ENCODE data around the gene TMEM174. TPM values are rescaled to one million over a fixed set of nuclear protein-coding genes. Genes with fewer than 3 reads are reported as not detected.

TMEM174 gene, protein sequence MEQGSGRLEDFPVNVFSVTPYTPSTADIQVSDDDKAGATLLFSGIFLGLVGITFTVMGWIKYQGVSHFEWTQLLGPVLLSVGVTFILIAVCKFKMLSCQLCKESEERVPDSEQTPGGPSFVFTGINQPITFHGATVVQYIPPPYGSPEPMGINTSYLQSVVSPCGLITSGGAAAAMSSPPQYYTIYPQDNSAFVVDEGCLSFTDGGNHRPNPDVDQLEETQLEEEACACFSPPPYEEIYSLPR
- under 1 TPM in 1 of 8 experiments, not detected in 7; 0.33 TPM for total RNA-seq

DNA sequence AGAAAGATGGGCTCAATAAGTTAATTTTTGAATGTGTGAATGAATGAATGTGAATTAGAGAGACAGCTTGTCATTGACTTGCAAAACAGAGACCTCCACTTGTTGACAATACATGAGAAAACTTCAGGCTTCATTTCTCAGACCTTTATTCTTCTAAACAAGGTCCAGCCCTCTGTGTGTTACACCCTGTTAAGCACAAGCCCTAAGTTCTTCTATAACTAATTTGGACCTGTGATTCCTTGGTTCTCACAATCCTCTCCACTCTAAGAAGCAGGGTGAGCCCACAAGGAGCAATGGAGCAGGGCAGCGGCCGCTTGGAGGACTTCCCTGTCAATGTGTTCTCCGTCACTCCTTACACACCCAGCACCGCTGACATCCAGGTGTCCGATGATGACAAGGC lies at the start of gene TMEM174:
Gene TMEM174, plus strand, starts transcription at position 243 of the 400 bp plus-strand sequence. Its CDS starts 51 bp downstream, at position 294.
- no peaks in the 10 kb centered on the region for H3K4me1 ChIP-seq (replicated peaks in 1 of 2)
- ATAC-seq (replicated peaks in 6 of 8) = no peak
- in situ Hi-C loops (cut with MboI; ENCODE audit: low pct_unique_long_range_greater_than_20kb in 2 of 9, low sequenced_read_pairs in 9 of 9, unreplicated experiment in 9 of 9) = no loop called here
- no peak within 1 kb of the TSS for H3K27ac ChIP-seq
- WGBS, 10 experiments = 40 to 100% (median 93%) methylated on average over 1 to 5 of the region's 5 CpGs; no CpG with 5 or more reads in 5 of the 10 experiments
- H3K4me3 ChIP-seq = no peak within 1 kb of the TSS

DNA sequence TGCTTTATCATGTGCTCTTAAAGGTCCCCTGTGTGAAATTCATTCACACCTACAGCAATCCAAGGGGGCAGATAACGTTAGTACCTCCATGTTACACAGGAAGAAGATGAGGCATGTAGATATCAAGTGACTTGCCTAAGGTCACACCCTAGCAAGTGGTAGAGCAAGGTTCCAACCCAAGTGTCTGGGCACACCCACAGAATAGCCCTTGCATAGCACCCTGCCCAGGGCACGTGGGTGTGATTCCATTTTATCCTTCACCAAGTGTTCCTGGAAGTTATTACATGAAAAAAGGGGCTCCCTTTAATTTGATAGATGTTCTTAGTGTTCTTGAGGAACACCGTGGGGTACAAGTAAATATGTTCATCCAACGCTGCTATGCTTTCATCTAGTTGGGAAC lies 47.7 kb upstream of the TMEM174 start:
- 0 to 90% (median 67%) methylated on average over 1 to 3 of the region's 4 CpGs; no CpG with 5 or more reads in 3 of the 10 experiments for WGBS, 10 experiments

DNA sequence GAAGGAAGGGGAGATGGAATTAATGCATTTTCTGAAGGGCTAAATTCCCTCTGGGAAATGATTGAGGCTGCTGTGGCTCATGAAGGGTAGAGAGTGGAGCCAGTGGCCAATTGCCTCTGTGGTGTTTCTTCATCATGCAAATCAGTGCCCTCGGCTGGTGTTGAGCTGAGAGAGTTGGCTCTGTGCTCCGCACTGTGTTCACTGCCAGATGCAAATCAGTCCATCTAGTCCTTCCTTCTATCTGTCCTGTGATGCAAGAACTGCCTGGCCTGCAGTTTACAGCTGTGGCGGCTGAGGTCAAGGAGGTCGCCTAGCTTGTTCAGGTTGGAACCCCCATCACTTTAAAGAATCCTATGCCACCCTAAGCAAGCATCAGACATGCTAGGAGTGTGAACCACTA lies 46.6 kb upstream of the TMEM174 start:
- Histone ChIP-seq H3K27ac (no peak overlapping the region), H3K4me1 (replicated peaks in 1 of 2) (no peaks in the 10 kb centered on the region), H3K4me3 (no peak overlapping the region)
- 48 to 100% (median 80%) methylated on average over 1 to 3 of the region's 4 CpGs; no CpG with 5 or more reads in 5 of the 10 experiments for WGBS, 10 experiments
- in situ Hi-C loops (cut with MboI; ENCODE audit: low pct_unique_long_range_greater_than_20kb in 2 of 9, low sequenced_read_pairs in 9 of 9, unreplicated experiment in 9 of 9) = no loop called here
- ATAC-seq (replicated peaks in 6 of 8) = peak in 2 of 8 experiments; percentile 17 to 34

More for the DNA sequence above, 47.7 kb upstream of the TMEM174 start:
- ATAC-seq (replicated peaks in 6 of 8) = peak in 2 of 8 experiments; percentile 20 to 29
- in situ Hi-C loops (cut with MboI; ENCODE audit: low pct_unique_long_range_greater_than_20kb in 2 of 9, low sequenced_read_pairs in 9 of 9, unreplicated experiment in 9 of 9) = no loop called here
- Histone ChIP-seq H3K4me1 (replicated peaks in 1 of 2) (no peaks in the 10 kb centered on the region), H3K4me3 (no peak overlapping the region), H3K27ac (no peak overlapping the region)

DNA sequence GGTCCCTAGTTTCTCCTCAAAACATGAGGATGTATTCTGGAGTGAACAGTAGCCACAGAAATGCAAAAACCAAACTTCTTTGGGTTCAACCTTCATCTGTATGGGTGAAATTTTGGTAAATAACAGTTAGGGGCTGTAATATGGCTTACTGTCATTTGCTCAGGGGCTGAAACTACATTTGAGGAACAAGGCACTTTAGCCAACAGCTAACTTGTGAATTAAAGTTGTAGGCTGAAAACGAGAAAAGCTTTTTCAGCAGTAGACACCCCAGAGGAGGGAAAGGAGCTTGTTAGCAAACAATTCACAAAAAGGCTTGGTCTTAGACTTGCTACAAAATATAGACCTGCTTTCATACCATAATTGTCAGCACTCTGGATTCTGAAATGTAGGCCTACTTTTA lies 46.0 kb upstream of the TMEM174 start:
- in situ Hi-C loops (cut with MboI; ENCODE audit: low pct_unique_long_range_greater_than_20kb in 2 of 9, low sequenced_read_pairs in 9 of 9, unreplicated experiment in 9 of 9) = no loop called here
- WGBS, 10 experiments = 80 to 100% (median 83%) methylated on average over 1 of the region's 1 CpG; no CpG with 5 or more reads in 6 of the 10 experiments
- no peak overlapping the region for H3K27ac ChIP-seq

DNA sequence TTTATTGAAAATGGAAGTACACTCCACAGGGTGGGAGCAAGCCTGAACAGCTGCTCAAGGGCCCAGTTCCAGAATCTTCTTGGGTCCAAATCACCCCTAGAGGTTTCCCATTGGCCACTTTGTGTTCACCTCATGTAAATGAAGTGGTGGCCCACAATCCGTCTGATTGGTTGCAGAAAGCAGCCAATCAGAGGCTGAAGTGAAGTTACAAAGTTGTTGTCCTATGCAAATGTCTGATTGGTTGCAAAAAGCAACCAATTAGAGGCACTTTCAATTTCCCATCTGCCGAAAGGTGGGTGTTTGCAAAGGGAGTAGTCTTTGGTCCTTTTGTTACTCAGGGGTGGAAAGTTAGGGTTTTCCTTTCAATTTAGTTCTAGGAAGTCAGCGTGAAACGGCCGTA lies 43.9 kb upstream of the TMEM174 start:
- no peaks in the 10 kb centered on the region for H3K4me1 ChIP-seq (replicated peaks in 1 of 2)
- WGBS, 10 experiments = 80 to 100% (median 94%) methylated on average over 1 to 5 of the region's 5 CpGs; no CpG with 5 or more reads in 2 of the 10 experiments
- in situ Hi-C loops (cut with MboI; ENCODE audit: low pct_unique_long_range_greater_than_20kb in 2 of 9, low sequenced_read_pairs in 9 of 9, unreplicated experiment in 9 of 9) = no loop called here
- no peak overlapping the region for H3K4me3 ChIP-seq
- H3K27ac ChIP-seq = no peak overlapping the region
- no peak for ATAC-seq (replicated peaks in 6 of 8)

More for the DNA sequence above, 46.0 kb upstream of the TMEM174 start:
- no peak for ATAC-seq (replicated peaks in 6 of 8)
- H3K4me1 ChIP-seq (replicated peaks in 1 of 2) = no peaks in the 10 kb centered on the region
- H3K4me3 ChIP-seq = no peak overlapping the region

DNA sequence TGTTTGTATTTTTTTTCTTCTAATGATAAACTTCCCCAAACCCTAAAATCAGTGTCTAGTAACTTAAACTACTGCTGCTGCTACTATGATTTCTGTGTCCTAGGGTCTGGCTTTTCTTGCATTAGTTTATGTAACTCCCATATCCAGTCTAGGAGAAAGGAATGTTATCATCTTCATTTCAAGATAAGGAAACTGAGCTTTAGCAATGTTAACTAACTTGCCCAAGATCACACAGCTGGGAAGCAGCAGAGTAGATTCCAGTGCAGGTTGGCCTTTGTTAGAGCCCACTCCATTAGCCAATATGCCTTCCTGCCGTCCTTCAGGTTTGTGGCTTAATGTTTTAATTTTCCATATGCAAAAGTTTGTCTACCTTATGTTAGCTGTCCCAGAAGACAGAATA lies 42.2 kb upstream of the TMEM174 start:
- ATAC-seq (replicated peaks in 6 of 8) = no peak
- 0 to 100% (median 50%) methylated on average over 1 of the region's 1 CpG; no CpG with 5 or more reads in 5 of the 10 experiments for WGBS, 10 experiments
- in situ Hi-C loops (cut with MboI; ENCODE audit: low pct_unique_long_range_greater_than_20kb in 2 of 9, low sequenced_read_pairs in 9 of 9, unreplicated experiment in 9 of 9) = no loop called here
- Histone ChIP-seq H3K4me1 (replicated peaks in 1 of 2) (no peaks in the 10 kb centered on the region), H3K27ac (no peak overlapping the region), H3K4me3 (no peak overlapping the region)

DNA sequence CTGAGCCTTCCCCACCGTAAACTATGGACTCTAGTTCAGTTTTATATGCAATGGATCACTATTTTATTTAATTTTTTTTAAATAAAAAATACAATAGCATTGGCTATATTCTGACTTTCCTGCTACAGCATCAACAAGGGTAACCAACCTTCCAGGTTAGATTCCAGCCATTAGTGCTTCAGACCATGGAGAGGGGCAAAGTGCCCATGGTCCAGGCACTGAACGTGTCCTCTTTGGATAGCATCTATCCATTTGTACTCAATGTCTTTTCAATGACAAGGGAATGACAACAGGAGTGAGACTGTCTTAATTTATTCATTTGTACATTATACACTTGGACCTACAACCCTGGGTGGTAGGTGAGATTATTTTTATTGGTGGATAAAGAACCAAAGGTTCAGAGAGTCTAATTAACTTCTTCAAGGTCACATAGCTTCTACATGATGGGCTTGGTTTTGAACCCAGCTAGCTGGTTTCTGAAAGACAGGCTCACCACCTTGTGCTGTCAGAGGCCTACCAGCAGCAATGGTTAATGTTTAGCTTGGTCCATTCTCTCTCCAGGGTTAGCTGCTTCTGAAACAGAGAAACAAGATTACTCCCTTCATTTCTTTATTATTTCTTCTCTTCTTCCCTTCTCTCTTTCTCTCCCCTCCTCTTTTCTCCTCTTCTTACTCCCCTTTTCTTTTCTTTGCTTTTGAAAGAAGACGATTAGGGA lies 41.1 kb upstream of the TMEM174 start:
- ATAC-seq (replicated peaks in 6 of 8) = no peak
- in situ Hi-C loops (cut with MboI; ENCODE audit: low pct_unique_long_range_greater_than_20kb in 2 of 9, low sequenced_read_pairs in 9 of 9, unreplicated experiment in 9 of 9) = no loop called here
- Histone ChIP-seq H3K4me3 (no peak overlapping the region), H3K4me1 (replicated peaks in 1 of 2) (no peaks in the 10 kb centered on the region), H3K27ac (no peak overlapping the region)
- 27 to 100% (median 55%) methylated on average over 1 to 3 of the region's 3 CpGs for WGBS, 10 experiments

DNA sequence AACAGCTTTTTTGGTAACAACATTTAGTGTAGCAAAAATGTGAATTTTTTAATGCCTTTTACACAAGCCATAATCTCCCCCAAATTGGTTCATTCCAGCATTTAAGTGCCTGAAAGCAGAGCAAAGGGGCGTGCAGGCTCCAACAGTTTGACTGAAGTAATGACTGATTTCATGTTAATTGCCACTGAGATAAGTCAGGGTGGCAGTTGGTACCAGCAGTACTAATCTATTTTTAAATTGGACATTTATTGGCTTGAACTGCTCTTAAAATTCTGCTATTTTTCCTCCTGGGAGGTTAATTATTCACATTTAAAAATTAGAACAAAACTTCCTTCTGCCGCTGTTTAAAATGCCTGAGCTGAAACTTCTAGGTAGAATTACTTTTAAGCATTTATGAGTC lies 40.2 kb upstream of the TMEM174 start:
- Histone ChIP-seq H3K4me3 (no peak overlapping the region), H3K27ac (no peak overlapping the region), H3K4me1 (replicated peaks in 1 of 2) (no peaks in the 10 kb centered on the region)
- ATAC-seq (replicated peaks in 6 of 8) = no peak
- WGBS, 10 experiments = 56 to 100% (median 91%) methylated on average over 1 to 2 of the region's 2 CpGs
- in situ Hi-C loops (cut with MboI; ENCODE audit: low pct_unique_long_range_greater_than_20kb in 2 of 9, low sequenced_read_pairs in 9 of 9, unreplicated experiment in 9 of 9) = no loop called here

DNA sequence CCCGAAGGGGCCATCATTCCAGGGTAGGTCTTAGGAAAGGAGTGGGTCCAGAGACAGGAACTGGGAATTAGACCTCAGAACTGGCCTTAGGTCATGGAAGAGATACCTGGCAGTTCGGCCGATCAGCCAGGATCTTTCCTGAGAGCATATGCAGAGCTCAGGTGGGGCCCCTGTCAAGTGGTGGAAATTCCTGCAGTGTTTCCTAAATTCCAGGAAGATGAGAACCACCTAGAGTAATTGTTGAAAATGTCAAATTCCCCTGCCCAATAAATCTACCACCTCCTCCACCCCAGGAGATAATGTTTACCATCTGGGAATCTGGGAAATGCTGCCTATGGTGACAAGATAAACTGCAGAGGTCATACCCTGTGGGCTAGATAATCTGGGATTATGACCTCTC lies 38.0 kb upstream of the TMEM174 start:
- Histone ChIP-seq H3K27ac (no peak overlapping the region), H3K4me3 (no peak overlapping the region), H3K4me1 (replicated peaks in 1 of 2) (no peaks in the 10 kb centered on the region)
- in situ Hi-C loops (cut with MboI; ENCODE audit: low pct_unique_long_range_greater_than_20kb in 2 of 9, low sequenced_read_pairs in 9 of 9, unreplicated experiment in 9 of 9) = no loop called here
- WGBS, 10 experiments = 40 to 100% (median 92%) methylated on average over 1 to 2 of the region's 3 CpGs; no CpG with 5 or more reads in 3 of the 10 experiments
- no peak for ATAC-seq (replicated peaks in 6 of 8)

DNA sequence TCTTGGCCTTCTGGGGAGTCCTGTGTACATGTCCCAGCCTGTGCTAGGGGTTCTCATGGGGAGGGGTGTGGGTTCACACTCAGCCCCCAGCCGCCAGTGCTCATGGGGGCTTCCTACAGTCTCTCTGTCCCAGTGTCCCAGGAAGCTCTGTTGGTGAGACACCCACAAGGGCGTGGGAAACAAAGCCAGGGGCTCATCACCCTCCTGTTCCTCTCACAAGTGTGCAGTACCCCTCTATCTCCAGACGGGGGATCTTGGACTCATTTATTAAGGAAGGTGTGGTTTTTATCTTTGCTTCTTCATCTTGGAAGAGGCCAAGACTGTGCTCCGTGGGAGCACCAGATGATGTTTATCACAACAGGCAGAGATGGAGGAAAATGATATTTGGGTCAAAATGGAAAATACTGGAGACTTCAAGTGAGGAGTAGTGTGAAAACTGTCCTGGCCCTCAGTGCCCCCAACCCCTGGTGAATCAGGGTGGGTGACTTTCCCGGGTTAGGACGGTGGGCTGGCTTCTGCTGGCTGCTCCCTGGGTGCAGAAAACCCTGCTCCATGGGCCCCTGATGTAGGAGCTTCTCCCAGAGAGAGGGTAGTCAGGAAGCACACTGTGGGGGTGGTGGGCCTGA lies 37.5 kb upstream of the TMEM174 start:
- Histone ChIP-seq H3K27ac (no peak overlapping the region), H3K4me3 (no peak overlapping the region), H3K4me1 (replicated peaks in 1 of 2) (no peaks in the 10 kb centered on the region)
- peak in 3 of 8 experiments; percentile 60 to 79 (median 76) for ATAC-seq (replicated peaks in 6 of 8)
- in situ Hi-C loops (cut with MboI; ENCODE audit: low pct_unique_long_range_greater_than_20kb in 2 of 9, low sequenced_read_pairs in 9 of 9, unreplicated experiment in 9 of 9) = no loop called here
- 49 to 100% (median 76%) methylated on average over 1 to 2 of the region's 6 CpGs; no CpG with 5 or more reads in 6 of the 10 experiments for WGBS, 10 experiments

DNA sequence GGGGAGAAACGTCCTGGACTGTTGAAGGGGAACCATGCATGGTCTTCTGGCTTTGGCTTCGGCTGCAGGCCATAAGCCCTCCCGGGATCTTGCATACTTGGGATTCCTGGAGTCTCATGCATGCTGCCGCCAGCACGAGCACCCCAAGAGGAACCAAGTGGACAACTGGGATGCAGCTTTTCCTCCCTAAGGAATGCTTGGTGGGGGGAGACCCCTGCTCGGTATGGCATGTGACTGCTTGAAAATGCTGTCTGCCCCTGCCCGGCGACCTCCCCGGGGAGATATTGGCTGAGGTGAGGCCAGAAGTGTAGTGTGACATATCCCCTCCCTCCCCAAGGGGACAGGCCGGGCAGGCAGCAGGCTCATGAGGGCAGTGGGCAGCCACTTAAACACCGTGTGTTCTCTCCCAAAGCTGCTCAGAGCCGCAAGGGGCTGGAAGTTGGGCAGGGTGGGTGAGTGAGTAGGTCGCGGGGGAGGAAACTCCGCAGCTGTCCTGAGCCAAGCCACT lies 36.9 kb upstream of the TMEM174 start:
- Histone ChIP-seq H3K4me1 (replicated peaks in 1 of 2) (no peaks in the 10 kb centered on the region), H3K4me3 (no peak overlapping the region), H3K27ac (no peak overlapping the region)
- ATAC-seq (replicated peaks in 6 of 8) = peak in 1 of 8 experiments; percentile 27
- in situ Hi-C loops (cut with MboI; ENCODE audit: low pct_unique_long_range_greater_than_20kb in 2 of 9, low sequenced_read_pairs in 9 of 9, unreplicated experiment in 9 of 9) = no loop called here
- 60 to 83% (median 71%) methylated on average over 1 to 6 of the region's 15 CpGs; no CpG with 5 or more reads in 6 of the 10 experiments for WGBS, 10 experiments

DNA sequence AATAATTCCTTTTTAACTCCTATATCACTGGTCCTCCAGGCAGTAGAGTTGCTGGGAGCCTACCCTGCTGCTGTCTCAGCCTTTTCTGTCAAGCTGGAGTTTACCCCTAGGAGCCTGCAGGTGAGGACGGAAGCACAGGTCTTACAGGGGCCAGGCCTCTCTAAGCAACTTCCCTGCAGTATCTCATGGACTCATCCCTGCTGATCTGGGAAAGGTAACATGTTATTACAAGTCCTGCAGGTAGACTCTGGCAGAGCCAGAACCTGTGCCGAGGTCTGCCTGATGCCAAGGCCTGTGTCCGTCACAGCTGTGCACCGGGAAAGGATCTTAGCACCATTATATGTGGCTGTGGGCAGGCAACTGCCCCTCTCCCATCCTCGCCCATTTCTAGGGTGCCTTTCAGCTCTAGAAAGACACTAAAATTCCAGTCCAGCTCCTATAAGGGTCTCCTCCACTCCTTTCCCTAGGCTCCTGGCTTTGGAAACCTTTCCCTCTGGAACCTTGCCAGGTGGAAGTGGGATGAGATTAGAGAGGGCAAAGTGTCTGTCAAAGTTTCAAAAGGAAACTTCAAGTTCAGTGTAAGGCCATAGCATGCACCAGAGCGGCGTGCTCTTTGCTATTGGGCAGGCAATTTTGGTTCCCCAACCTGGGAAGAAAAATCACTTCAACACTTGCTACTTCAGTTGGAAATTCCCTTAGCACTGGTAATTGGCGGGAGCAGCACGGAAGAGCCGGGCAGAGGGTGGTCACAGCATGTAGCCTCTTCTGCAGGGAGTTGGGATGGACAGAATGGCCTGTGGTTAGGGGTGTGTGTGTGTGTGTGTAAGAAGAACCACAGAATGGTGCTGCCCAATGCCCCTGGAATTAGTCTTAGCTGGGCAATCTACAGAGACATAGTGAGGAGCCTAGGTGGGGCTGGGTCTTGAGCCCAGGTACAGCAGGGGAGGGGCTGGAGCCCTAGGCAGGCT lies 35.1 kb upstream of the TMEM174 start:
- 71 to 100% (median 86%) methylated on average over 1 to 8 of the region's 10 CpGs; no CpG with 5 or more reads in 2 of the 10 experiments for WGBS, 10 experiments
- H3K4me1 ChIP-seq (replicated peaks in 1 of 2) = no peaks in the 10 kb centered on the region
- no peak overlapping the region for H3K27ac ChIP-seq
- no peak for ATAC-seq (replicated peaks in 6 of 8)
- in situ Hi-C loops (cut with MboI; ENCODE audit: low pct_unique_long_range_greater_than_20kb in 2 of 9, low sequenced_read_pairs in 9 of 9, unreplicated experiment in 9 of 9) = no loop called here
- H3K4me3 ChIP-seq = no peak overlapping the region

All from motor neuron (in vitro differentiated cells).